SK-N-SH (cell line): ENCODE results near the gene NTHL1. TPM values are rescaled to one million over a fixed set of nuclear protein-coding genes. Genes with fewer than 3 reads are reported as not detected.

Source experiments
- CTCF ChIA-PET: fragments of 300-600, 350-600 bp; formaldehyde crosslinking; extraction: SDS; loops from one replicate; lab custom pipeline; 2021; lab: Yijun Ruan, JAX
- POLR2A ChIA-PET: fragments of 350-600 bp; sonication (Branson Sonifier 250); formaldehyde crosslinking; extraction: SDS; loops from one replicate; lab custom pipeline; 2020; ENCODE audit warnings: antibody characterized with exemption, inconsistent platforms; lab: Yijun Ruan, JAX
- DNase-seq: peaks from one replicate; pipeline ENCODE4 v3.0.0; 2012
- H2AFZ ChIP-seq: fragments of 200-600 bp; sonication (generic); 2 replicates; pipeline ENCODE4 v1.8.1; 2016; ENCODE audit warnings: antibody characterized with exemption, mild to moderate bottlenecking, low read depth
- H3F3A ChIP-seq: fragments of 200-600 bp; sonication (generic); replicated peaks from 2 replicates; pipeline ENCODE3; 2016; ENCODE audit warnings: antibody characterized with exemption, mild to moderate bottlenecking; ENCODE audit not compliant: insufficient read depth
- H3K27ac ChIP-seq, 2 experiments: fragments of 200-500 bp in 1 of 2; fragments of 200-600 bp in 1 of 2; sonication (Bioruptor generic) in 1 of 2; sonication (generic), shearing (Covaris generic) in 1 of 2; 2 replicates each; pipeline versions ENCODE4 v1.5.1 to v1.6.1; 2014 to 2016; ENCODE audit warnings: low read depth in 2 of 2, inconsistent platforms in 1 of 2, low read length in 1 of 2, mild to moderate bottlenecking in 1 of 2, mixed read lengths in 1 of 2
- H3K27me3 ChIP-seq: fragments of 200-600 bp; sonication (generic), shearing (Covaris generic); 2 replicates; pipeline ENCODE4 v1.6.1; 2016; ENCODE audit warnings: mixed run types; ENCODE audit not compliant: insufficient read depth
- H3K36me3 ChIP-seq, 2 experiments: fragments of 200-500 bp in 1 of 2; fragments of 200-600 bp in 1 of 2; sonication (Bioruptor generic) in 1 of 2; sonication (generic) in 1 of 2; replicated peaks in 1 of 2; 2 replicates each; pipeline versions ENCODE3 to v1.5.1; 2014 to 2016; ENCODE audit warnings: low read length in 1 of 2, mild to moderate bottlenecking in 1 of 2; ENCODE audit not compliant: insufficient read depth in 2 of 2, control insufficient read depth in 1 of 2
- H3K4me1 ChIP-seq, 2 experiments: fragments of 200-500 bp in 1 of 2; fragments of 200-600 bp in 1 of 2; sonication (Bioruptor generic) in 1 of 2; sonication (generic), shearing (Covaris generic) in 1 of 2; 2 replicates each; pipeline versions ENCODE4 v1.5.1 to v1.6.1; 2014 to 2016; ENCODE audit warnings: low read depth in 1 of 2, low read length in 1 of 2, mixed run types in 1 of 2; ENCODE audit not compliant: insufficient read depth in 2 of 2, control insufficient read depth in 1 of 2
- H3K4me2 ChIP-seq: fragments of 200-600 bp; sonication (generic), shearing (Covaris generic); 2 replicates; pipeline ENCODE4 v1.6.1; 2017; ENCODE audit warnings: mixed run types
- H3K4me3 ChIP-seq, 2 experiments: fragments of 200-500 bp in 1 of 2; fragments of 200-600 bp in 1 of 2; sonication (Bioruptor generic) in 1 of 2; sonication (generic), shearing (Covaris generic) in 1 of 2; 2 replicates each; pipeline versions ENCODE4 v1.5.1 to v1.8.1; 2014 to 2016; ENCODE audit warnings: low read depth in 2 of 2, inconsistent platforms in 1 of 2, low read length in 1 of 2, mild to moderate bottlenecking in 1 of 2, mixed read lengths in 1 of 2, moderate library complexity in 1 of 2
- H3K79me2 ChIP-seq: fragments of 200-600 bp; sonication (generic); 2 replicates; pipeline ENCODE4 v1.8.1; 2017; ENCODE audit warnings: mild to moderate bottlenecking; ENCODE audit not compliant: insufficient read depth
- H3K9ac ChIP-seq: fragments of 200-600 bp; sonication (generic); 2 replicates; pipeline ENCODE4 v1.6.1; 2017; ENCODE audit warnings: mixed run types
- H3K9me2 ChIP-seq: fragments of 200-600 bp; sonication (generic); 2 replicates; pipeline ENCODE4 v1.6.1; 2017; ENCODE audit warnings: mixed run types
- H3K9me3 ChIP-seq: fragments of 200-600 bp; sonication (generic); 2 replicates; pipeline ENCODE4 v1.6.1; 2017; ENCODE audit warnings: mixed run types, mild to moderate bottlenecking, moderate library complexity
- H4K20me1 ChIP-seq: fragments of 200-600 bp; sonication (generic); 2 replicates; pipeline ENCODE4 v1.6.1; 2017; ENCODE audit warnings: mild to moderate bottlenecking, mixed run types; ENCODE audit not compliant: insufficient read depth
- CHD2 ChIP-seq: fragments of 150-350 bp; IDR thresholded peaks from 2 replicates; pipeline ENCODE4 v1.6.1; 2018; ENCODE audit warnings: low read length; ENCODE audit not compliant: partially characterized antibody
- CTCF ChIP-seq: fragments of 200-600 bp; sonication (generic); IDR thresholded peaks from 2 replicates; pipeline ENCODE4 v1.6.1; 2017; ENCODE audit warnings: antibody characterized with exemption, mild to moderate bottlenecking, moderate library complexity
- ELF1 ChIP-seq: IDR thresholded peaks from 2 replicates; pipeline ENCODE4 v1.4.0; 2012
- EP300 ChIP-seq, 2 experiments: IDR thresholded peaks; 2 replicates each; pipeline versions ENCODE4 v1.4.0 to v1.6.1; 2012; ENCODE audit warnings: borderline replicate concordance in 1 of 2, low read depth in 1 of 2, low read length in 1 of 2
- FOSL2 ChIP-seq: IDR thresholded peaks from 2 replicates; pipeline ENCODE4 v1.4.0; 2012; ENCODE audit warnings: low read depth, mild to moderate bottlenecking, moderate library complexity, borderline replicate concordance
- FOXJ3 ChIP-seq: sonication (generic); formaldehyde crosslinking; IDR thresholded peaks from 2 replicates; pipeline ENCODE4 v1.5.1; 2020; ENCODE audit warnings: mild to moderate bottlenecking, missing genetic modification reagents
- FOXM1 ChIP-seq: IDR thresholded peaks from 2 replicates; pipeline ENCODE4 v1.4.0; 2012; ENCODE audit warnings: low read depth, mild to moderate bottlenecking
- GATA2 ChIP-seq: sonication (generic); formaldehyde crosslinking; IDR thresholded peaks from 2 replicates; pipeline ENCODE4 v1.5.0; 2020; ENCODE audit warnings: mild to moderate bottlenecking, missing genetic modification reagents
- MXI1 ChIP-seq: IDR thresholded peaks from 2 replicates; pipeline ENCODE4 v1.6.1; 2012; ENCODE audit warnings: mild to moderate bottlenecking, low read depth, low read length, improper control_type of control experiment
- NFIC ChIP-seq: IDR thresholded peaks from 2 replicates; pipeline ENCODE4 v1.4.0; 2012; ENCODE audit warnings: borderline replicate concordance
- NRF1 ChIP-seq: IDR thresholded peaks from 2 replicates; pipeline ENCODE4 v1.6.1; 2012; ENCODE audit warnings: low read depth, mild to moderate bottlenecking, low read length
- RAD21 ChIP-seq: IDR thresholded peaks from 2 replicates; pipeline ENCODE4 v1.6.1; 2012; ENCODE audit warnings: mild to moderate bottlenecking, low read length
- RCOR1 ChIP-seq: fragments of 150-350 bp; IDR thresholded peaks from 2 replicates; pipeline ENCODE4 v1.6.1; 2017; ENCODE audit warnings: antibody characterized with exemption, low read length
- REST ChIP-seq: IDR thresholded peaks from 2 replicates; pipeline ENCODE4 v1.6.1; 2012; ENCODE audit warnings: mild to moderate bottlenecking, low read depth, low read length, moderate library complexity
- RFX5 ChIP-seq: IDR thresholded peaks from 2 replicates; pipeline ENCODE4 v1.6.1; 2012; ENCODE audit warnings: mild to moderate bottlenecking, improper control_type of control experiment, low read length
- RXRA ChIP-seq: IDR thresholded peaks from 2 replicates; pipeline ENCODE4 v1.4.0; 2012; ENCODE audit warnings: low read depth, mild to moderate bottlenecking, borderline replicate concordance
- SIN3A ChIP-seq: IDR thresholded peaks from 2 replicates; pipeline ENCODE4 v1.6.1; 2012; ENCODE audit warnings: low read depth, mild to moderate bottlenecking, low read length, moderate library complexity, borderline replicate concordance
- SMC3 ChIP-seq: IDR thresholded peaks from 2 replicates; pipeline ENCODE4 v1.6.1; 2012; ENCODE audit warnings: low read depth, low read length, improper control_type of control experiment
- TAF1 ChIP-seq: IDR thresholded peaks from 2 replicates; pipeline ENCODE4 v1.6.1; 2012; ENCODE audit warnings: low read depth, mild to moderate bottlenecking, low read length, moderate library complexity, borderline replicate concordance
- TEAD4 ChIP-seq: IDR thresholded peaks from 2 replicates; pipeline ENCODE4 v1.4.0; 2012; ENCODE audit warnings: mild to moderate bottlenecking, borderline replicate concordance; ENCODE audit not compliant: insufficient read depth
- WGBS: methylation state at CpG from one replicate; pipeline ENCODE4 v1.1.6; 2017; ENCODE audit warnings: low lambda C conversion rate; 5-methylcytosine and 5-hydroxymethylcytosine counted together
- polyA plus RNA-seq, 3 experiments: library from polyadenylated mRNA; depleted of rRNA; stranded (reverse); fragments of >200 nt; gene quantifications; 2 replicates each; pipeline ENCODE4 v1.2.3, GENCODE V29; 2012
- TF ChIP-seq, protein P1 (sequence below): fragments of 150-350 bp; IDR thresholded peaks from 2 replicates; pipeline ENCODE4 v1.6.1; 2017; ENCODE audit warnings: antibody characterized with exemption, low read length, low read depth, borderline replicate concordance

Gene NTHL1
- polyA plus RNA-seq, 1 of the 3 experiments (the other 2 are of a cell fraction), result 77.3 TPM

DNA sequence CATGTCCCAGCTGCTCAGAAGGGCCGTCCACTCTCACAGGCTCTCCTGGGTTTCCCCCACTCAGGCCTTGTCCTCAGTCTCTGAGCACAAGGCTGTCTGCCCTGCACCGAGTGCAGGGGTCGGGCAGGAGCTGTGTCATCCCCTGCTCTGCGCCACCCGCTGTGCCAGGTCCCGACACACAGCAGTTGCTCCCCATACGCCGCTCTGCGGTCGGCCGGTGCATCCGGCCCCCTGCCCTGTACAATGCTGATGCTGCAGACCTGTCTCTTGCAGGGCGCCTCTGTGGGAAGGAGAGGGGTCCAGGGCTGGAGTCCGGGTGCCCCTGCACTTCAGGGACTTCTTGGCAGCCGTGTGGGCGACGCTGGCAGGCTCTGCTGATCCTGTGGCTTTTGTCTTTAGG is 6.3 kb upstream of the NTHL1 start (continued):
- TF ChIP-seq REST (no peak), GATA2 (CRISPR knock-in tag) (no peak)
- TF ChIP-seq, protein P1, sequence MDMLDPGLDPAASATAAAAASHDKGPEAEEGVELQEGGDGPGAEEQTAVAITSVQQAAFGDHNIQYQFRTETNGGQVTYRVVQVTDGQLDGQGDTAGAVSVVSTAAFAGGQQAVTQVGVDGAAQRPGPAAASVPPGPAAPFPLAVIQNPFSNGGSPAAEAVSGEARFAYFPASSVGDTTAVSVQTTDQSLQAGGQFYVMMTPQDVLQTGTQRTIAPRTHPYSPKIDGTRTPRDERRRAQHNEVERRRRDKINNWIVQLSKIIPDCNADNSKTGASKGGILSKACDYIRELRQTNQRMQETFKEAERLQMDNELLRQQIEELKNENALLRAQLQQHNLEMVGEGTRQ, result no peak

DNA sequence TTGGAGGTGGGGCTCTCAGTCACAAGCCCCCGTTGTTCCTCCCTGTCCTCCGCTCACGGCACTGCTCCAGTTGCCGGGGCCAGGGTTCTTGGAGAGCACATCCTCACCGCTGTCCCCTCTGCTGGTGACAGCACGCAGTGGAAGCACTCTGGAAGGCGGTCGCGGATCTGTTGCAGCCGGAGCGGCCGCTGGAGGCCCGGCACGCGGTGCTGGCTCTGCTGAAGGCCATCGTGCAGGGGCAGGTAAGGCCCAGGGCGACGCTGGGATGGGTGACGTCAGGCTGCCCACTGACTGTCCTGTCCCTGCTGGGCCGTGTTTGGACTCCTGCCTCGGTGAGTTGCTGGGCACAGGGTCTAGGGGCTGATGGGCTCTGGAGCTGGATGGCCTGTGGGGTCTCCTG is 5.6 kb upstream of the NTHL1 start:
- Histone ChIP-seq H3F3A (no peaks in the 10 kb centered on the region), H3K9me3 (no peaks in the 10 kb centered on the region), H3K9me2 (no peaks in the 10 kb centered on the region), H2AFZ (no peak overlapping the region), H3K4me3 (no peak overlapping the region), H3K9ac (no peak overlapping the region), H3K4me2 (no peak overlapping the region), H3K27ac (no peak overlapping the region), H3K36me3 (peaks cover 17 to 46% of the 10 kb centered on the region in 2 experiments), H3K79me2 (peaks cover 37% of the 10 kb centered on the region), H4K20me1 (no peaks in the 10 kb centered on the region), H3K27me3 (no peaks in the 10 kb centered on the region), H3K4me1 (peaks cover 0 to 9% of the 10 kb centered on the region in 2 experiments; a peak in 2 of 4 replicates)
- POLR2A ChIA-PET, result no interaction called here
- 92% methylated on average over 11 of the region's 21 CpGs for WGBS
- CTCF ChIA-PET, result interaction anchor here (2.1 kb wide), 1 partner anchor 31 kb away, joined by 5 read pairs; no protein-coding TSS in a partner anchor
- no peak for TF ChIP-seq SMC3
- no peak for TF ChIP-seq RFX5
- no peak for TF ChIP-seq SIN3A
- TF ChIP-seq RAD21, result no peak
- TF ChIP-seq RXRA, result no peak
- TF ChIP-seq FOXM1, result no peak
- TF ChIP-seq RCOR1, result no peak
- no peak for TF ChIP-seq TEAD4
- no peak for TF ChIP-seq CTCF
- TF ChIP-seq TAF1, result no peak
- TF ChIP-seq CHD2, result no peak
- TF ChIP-seq NFIC, result no peak
- TF ChIP-seq EP300 (IDR thresholded peaks at IDR 0.05; ENCODE audit: borderline replicate concordance in 1 of 2, low read depth in 1 of 2, low read length in 1 of 2), result no peak
- TF ChIP-seq ELF1, result no peak
- no peak for TF ChIP-seq FOSL2
- TF ChIP-seq MXI1, result no peak
- no peak for TF ChIP-seq NRF1
- TF ChIP-seq FOXJ3 (CRISPR knock-in tag), result no peak
- no peak for DNase-seq
